ENCODE results near the gene USP33.
"Not testable (repeated sequence)": the region's sequence is repeated elsewhere in the genome, so short reads cannot be mapped to it uniquely, and the experiment has no call there.

The USP33 gene

GRCh38 chr1:77699673-77700072, 60.0 kb downstream of the USP33 start:
- H3K36me3 ChIP-seq (ENCODE audit: insufficient read depth, low read length); H3K9me3 ChIP-seq (ENCODE audit: control insufficient read depth, insufficient read depth, low read length); H3K4me1 ChIP-seq (ENCODE audit: insufficient read depth, low read length); H3K9ac ChIP-seq (ENCODE audit: low read depth, low read length): not testable (repeated sequence)

- Histone ChIP-seq H3K4me1 (ENCODE audit: insufficient read depth, low read length) (no peaks in the 10 kb centered on the region), H3K36me3 (ENCODE audit: insufficient read depth, low read length) (no peaks in the 10 kb centered on the region)
Observed at GRCh38 chr1:77697441-77697840, 62.2 kb downstream of the USP33 start.

GRCh38 chr1:77688939-77689338, 70.7 kb downstream of the USP33 start:
- Histone ChIP-seq H3K9ac (ENCODE audit: low read depth, low read length) (no peak overlapping the region), H3K9me3 (ENCODE audit: control insufficient read depth, insufficient read depth, low read length) (no peaks in the 10 kb centered on the region), H3K4me1 (ENCODE audit: insufficient read depth, low read length) (no peaks in the 10 kb centered on the region), H3K36me3 (ENCODE audit: insufficient read depth, low read length) (no peaks in the 10 kb centered on the region)

More at GRCh38 chr1:77697441-77697840, 62.2 kb downstream of the USP33 start:
- no peak overlapping the region for H3K9ac ChIP-seq (ENCODE audit: low read depth, low read length)
- no peaks in the 10 kb centered on the region for H3K9me3 ChIP-seq (ENCODE audit: control insufficient read depth, insufficient read depth, low read length)

- H3K36me3 ChIP-seq (ENCODE audit: insufficient read depth, low read length) = no peaks in the 10 kb centered on the region
- H3K9me3 ChIP-seq (ENCODE audit: control insufficient read depth, insufficient read depth, low read length) = no peaks in the 10 kb centered on the region
- H3K4me1 ChIP-seq (ENCODE audit: insufficient read depth, low read length) = no peaks in the 10 kb centered on the region
- H3K9ac ChIP-seq (ENCODE audit: low read depth, low read length) = peak overlapping the region; percentile 70; the same call in 1 of the 2 replicates
Observed at GRCh38 chr1:77687519-77687906, 72.1 kb downstream of the USP33 start.

- Histone ChIP-seq H3K4me1 (ENCODE audit: insufficient read depth, low read length) (no peaks in the 10 kb centered on the region), H3K9ac (ENCODE audit: low read depth, low read length) (peak overlapping the region; percentile 70; the same call in 1 of the 2 replicates), H3K36me3 (ENCODE audit: insufficient read depth, low read length) (no peaks in the 10 kb centered on the region), H3K9me3 (ENCODE audit: control insufficient read depth, insufficient read depth, low read length) (no peaks in the 10 kb centered on the region)
Observed at GRCh38 chr1:77686796-77687518, 72.7 kb downstream of the USP33 start.

GRCh38 chr1:77683160-77684148, 76.2 kb downstream of the USP33 start:
- Histone ChIP-seq H3K36me3 (ENCODE audit: insufficient read depth, low read length) (no peaks in the 10 kb centered on the region), H3K9me3 (ENCODE audit: control insufficient read depth, insufficient read depth, low read length) (no peaks in the 10 kb centered on the region), H3K4me1 (ENCODE audit: insufficient read depth, low read length) (no peaks in the 10 kb centered on the region), H3K9ac (ENCODE audit: low read depth, low read length) (peak overlapping the region; percentile 97)

- Histone ChIP-seq H3K9me3 (ENCODE audit: control insufficient read depth, insufficient read depth, low read length) (no peaks in the 10 kb centered on the region), H3K9ac (ENCODE audit: low read depth, low read length) (peak within 1 kb of the TSS; percentile 97), H3K36me3 (ENCODE audit: insufficient read depth, low read length) (no peaks in the 10 kb centered on the region), H3K4me1 (ENCODE audit: insufficient read depth, low read length) (no peaks in the 10 kb centered on the region)
Observed at GRCh38 chr1:77682460-77683159, 77.0 kb downstream of the USP33 start, which contains the start of gene ZZZ3. ZZZ3 (minus strand) TSS chr1:77682658; CDS start chr1:77633354, 49,304 bp downstream.

GRCh38 chr1:77680173-77680572, 79.5 kb downstream of the USP33 start:
- no peaks in the 10 kb centered on the region for H3K9me3 ChIP-seq (ENCODE audit: control insufficient read depth, insufficient read depth, low read length)
- H3K9ac ChIP-seq (ENCODE audit: low read depth, low read length) = no peak overlapping the region
- H3K36me3 ChIP-seq (ENCODE audit: insufficient read depth, low read length) = no peaks in the 10 kb centered on the region
- no peaks in the 10 kb centered on the region for H3K4me1 ChIP-seq (ENCODE audit: insufficient read depth, low read length)

DNA sequence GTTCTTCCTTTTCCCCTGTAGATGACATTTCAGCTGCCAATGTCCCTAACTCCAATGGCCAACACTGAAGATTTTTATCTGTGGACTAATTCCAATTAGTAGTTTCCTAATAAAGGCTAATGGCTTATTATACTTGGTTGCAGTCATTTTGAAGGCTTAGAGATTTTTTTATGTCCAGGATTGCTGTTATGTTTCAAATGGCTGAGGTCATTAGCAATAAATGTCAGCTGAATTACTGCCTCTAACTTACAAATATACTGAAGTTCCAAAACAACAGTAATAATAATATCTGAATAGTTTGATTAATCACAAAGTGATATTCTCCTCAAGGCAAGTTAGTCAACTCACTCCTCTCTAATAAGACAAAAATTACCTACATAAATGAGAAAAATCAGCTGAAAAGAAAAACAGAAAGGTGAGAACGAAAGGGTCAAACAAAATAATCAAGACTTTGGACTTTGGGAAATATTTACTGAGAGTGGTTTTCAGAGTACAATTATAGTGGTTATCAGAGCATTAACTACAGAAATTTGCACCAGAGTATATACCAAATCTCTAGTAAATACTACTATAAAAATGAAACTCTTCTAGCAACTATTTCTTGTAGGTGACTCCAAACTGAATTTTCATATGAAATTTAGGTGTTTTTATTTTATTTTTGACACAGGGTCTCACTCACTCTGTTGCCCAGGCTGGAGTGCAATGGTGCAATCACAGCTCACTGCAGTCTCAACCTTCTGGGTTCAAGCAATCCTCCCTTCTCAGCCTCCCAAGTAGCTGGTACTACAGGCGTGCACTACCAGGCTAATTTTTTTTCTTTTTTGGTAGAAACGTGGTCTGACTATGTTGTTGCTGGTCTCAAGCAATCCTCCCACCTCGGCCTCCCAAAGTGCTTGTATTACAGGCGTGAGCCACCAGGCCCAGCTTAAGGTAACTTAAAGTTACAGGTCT, 80.7 kb downstream of the USP33 start:
- Histone ChIP-seq H3K9ac (ENCODE audit: low read depth, low read length) (no peak overlapping the region), H3K36me3 (ENCODE audit: insufficient read depth, low read length) (no peaks in the 10 kb centered on the region), H3K9me3 (ENCODE audit: control insufficient read depth, insufficient read depth, low read length) (no peaks in the 10 kb centered on the region), H3K4me1 (ENCODE audit: insufficient read depth, low read length) (no peaks in the 10 kb centered on the region)

GRCh38 chr1:77674807-77675206, 84.8 kb downstream of the USP33 start:
- H3K9ac ChIP-seq (ENCODE audit: low read depth, low read length); H3K4me1 ChIP-seq (ENCODE audit: insufficient read depth, low read length); H3K36me3 ChIP-seq (ENCODE audit: insufficient read depth, low read length); H3K9me3 ChIP-seq (ENCODE audit: control insufficient read depth, insufficient read depth, low read length): not testable (repeated sequence)

DNA sequence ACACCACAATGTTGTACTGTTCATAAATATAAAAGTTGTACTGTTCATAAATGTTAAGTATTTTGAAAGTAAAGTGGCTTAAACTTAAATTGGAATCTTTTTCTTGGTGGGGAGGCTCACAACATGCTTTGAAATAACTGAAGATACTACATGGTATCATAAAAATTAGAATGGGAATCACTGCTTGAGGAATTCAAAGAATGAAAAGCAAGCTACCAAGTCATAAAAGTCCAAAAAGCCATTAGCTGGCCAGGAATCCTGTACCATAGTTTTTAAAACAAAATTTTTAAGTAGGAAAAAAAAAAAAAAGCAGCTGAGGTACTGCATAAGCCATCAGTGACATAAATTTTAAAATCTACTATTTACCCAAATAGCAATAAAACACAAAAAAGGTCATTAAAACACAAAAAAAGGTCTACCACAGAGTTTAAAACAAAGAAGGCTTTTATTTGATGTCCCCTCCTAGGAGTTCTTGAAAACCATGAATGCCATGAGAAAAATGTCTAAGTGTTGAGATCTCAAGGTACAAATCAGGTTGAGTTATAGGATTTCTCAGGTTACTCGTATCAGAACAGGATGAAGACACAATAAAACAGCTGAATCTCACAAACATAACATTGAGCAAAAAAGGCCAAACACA, 85.8 kb downstream of the USP33 start:
- no peaks in the 10 kb centered on the region for H3K4me1 ChIP-seq (ENCODE audit: insufficient read depth, low read length)

GRCh38 chr1:77673030-77673429, 86.6 kb downstream of the USP33 start:
- no peaks in the 10 kb centered on the region for H3K4me1 ChIP-seq (ENCODE audit: insufficient read depth, low read length)
- H3K9me3 ChIP-seq (ENCODE audit: control insufficient read depth, insufficient read depth, low read length) = no peaks in the 10 kb centered on the region
- no peaks in the 10 kb centered on the region for H3K36me3 ChIP-seq (ENCODE audit: insufficient read depth, low read length)
- H3K9ac ChIP-seq (ENCODE audit: low read depth, low read length) = no peak overlapping the region

More for the DNA sequence above, 85.8 kb downstream of the USP33 start:
- no peaks in the 10 kb centered on the region for H3K36me3 ChIP-seq (ENCODE audit: insufficient read depth, low read length)
- H3K9me3 ChIP-seq (ENCODE audit: control insufficient read depth, insufficient read depth, low read length) = no peaks in the 10 kb centered on the region
- H3K9ac ChIP-seq (ENCODE audit: low read depth, low read length) = no peak overlapping the region

- Histone ChIP-seq H3K9me3 (ENCODE audit: control insufficient read depth, insufficient read depth, low read length) (no peaks in the 10 kb centered on the region), H3K4me1 (ENCODE audit: insufficient read depth, low read length) (no peaks in the 10 kb centered on the region), H3K36me3 (ENCODE audit: insufficient read depth, low read length) (no peaks in the 10 kb centered on the region), H3K9ac (ENCODE audit: low read depth, low read length) (no peak overlapping the region)
Observed at GRCh38 chr1:77672374-77672773, 87.3 kb downstream of the USP33 start.
